Activated CD8-positive, alpha-beta memory T cell treated with anti-CD3 and anti-CD28 coated beads for 36 hours (primary cell): ENCODE measurements around the gene TNKS1BP1. TPM values are rescaled to one million over a fixed set of nuclear protein-coding genes. Genes with fewer than 3 reads are reported as not detected.

Source experiments
- CTCF ChIA-PET: fragments of 350-600 bp; sonication (Branson Sonifier 250); formaldehyde crosslinking; loops from one replicate; lab custom pipeline; 2021; ENCODE audit warnings: antibody characterized with exemption; lab: Charles Lee
- POLR2A ChIA-PET: fragments of 350-600 bp; sonication (Branson Sonifier 250); formaldehyde crosslinking; loops from one replicate; lab custom pipeline; 2021; ENCODE audit warnings: antibody characterized with exemption; lab: Charles Lee
- total RNA-seq, 2 experiments: library from RNA; stranded (reverse); gene quantifications; one replicate each; pipeline ENCODE4 v1.2.3, GENCODE V29; 2021

TNKS1BP1 gene
- total RNA-seq, 2 experiments from 2014 or later = 13.3 to 13.8 TPM

GRCh38 chr11:57320067-57320718, 4.6 kb downstream of the TNKS1BP1 start:
- ChIA-PET POLR2A (no interaction called here), CTCF (no interaction called here)

DNA sequence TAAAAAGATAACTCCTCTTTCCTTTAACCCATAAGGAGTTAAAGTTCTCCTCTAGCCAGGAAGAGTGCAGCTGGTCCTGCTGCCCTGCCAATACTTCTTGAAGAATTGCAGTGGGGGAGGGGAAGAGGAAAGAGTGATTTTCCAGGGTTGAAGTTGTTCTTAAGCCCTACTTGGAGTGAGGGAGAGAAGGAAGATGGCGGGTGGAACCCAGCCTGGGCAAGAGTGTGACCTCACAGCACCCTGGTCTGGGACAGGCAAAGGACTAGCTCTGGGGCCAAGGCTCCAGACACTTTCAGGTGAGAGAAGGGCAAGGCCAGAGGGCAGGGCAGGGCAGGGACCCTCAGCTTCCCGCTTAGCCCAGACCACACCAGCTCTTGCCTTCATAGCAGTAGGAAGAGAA, 6.6 kb downstream of the TNKS1BP1 start:
- CTCF ChIA-PET = no interaction called here
- POLR2A ChIA-PET = no interaction called here

GRCh38 chr11:57316017-57316416, 8.7 kb downstream of the TNKS1BP1 start:
- POLR2A ChIA-PET = no interaction called here

DNA sequence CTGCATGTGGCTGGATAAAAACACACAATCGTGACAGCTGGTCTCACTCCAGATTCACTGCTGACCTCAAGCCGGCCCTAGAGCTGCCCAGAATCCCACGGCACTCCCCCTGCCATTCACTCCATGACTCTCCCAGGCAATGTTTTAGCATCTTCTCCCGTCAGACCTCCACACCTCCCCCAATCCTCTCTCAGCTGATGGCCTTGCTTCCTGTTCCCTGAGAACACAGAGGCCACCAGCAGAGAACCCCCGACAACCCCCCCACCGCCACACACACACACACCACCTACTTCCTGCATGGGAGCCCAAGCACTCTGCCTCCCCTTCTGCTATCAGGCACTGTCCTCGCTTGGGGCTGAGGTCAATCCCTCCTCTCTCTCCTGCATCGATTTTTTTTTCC, 9.3 kb downstream of the TNKS1BP1 start:
- ChIA-PET POLR2A (no interaction called here), CTCF (no interaction called here)

More at GRCh38 chr11:57316017-57316416, 8.7 kb downstream of the TNKS1BP1 start:
- CTCF ChIA-PET = no interaction called here

DNA sequence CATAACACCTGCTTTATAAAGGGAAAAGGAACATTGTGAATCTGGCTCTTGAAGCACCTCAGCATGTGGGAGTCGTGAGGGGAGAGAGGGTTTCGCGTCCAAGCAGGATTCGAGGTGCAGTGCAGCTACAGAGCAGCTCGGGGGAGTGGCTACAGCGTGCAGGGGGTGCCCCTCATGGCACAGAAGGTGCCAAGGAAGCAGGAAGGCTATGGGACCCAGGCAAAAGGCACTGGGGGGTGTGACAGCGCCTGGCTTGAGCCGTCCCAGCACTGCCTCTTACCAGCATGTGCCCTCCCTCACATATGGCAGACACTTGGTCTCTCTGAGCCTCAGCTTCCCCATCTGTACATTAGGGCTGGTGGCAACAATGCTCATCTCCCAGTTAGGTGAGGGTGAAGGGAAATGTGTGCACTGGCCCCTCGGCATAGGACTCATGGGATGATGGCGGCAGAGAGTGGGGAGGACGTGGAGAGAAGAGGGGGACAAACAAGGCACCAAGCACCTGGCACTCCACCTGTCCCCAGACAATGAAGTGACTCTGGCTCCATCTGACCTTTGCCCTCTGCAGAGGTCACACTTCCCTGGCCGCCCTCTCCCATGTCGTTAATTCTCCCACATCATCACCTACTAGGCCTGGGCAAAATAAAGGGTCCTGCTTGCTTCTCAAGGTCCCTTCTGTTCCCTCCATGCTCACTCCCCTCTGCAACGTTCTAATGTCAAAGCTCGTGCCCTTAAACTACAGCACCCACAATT, 10.4 kb downstream of the TNKS1BP1 start:
- POLR2A ChIA-PET = no interaction called here

GRCh38 chr11:57313788-57314135, 11.0 kb downstream of the TNKS1BP1 start:
- ChIA-PET POLR2A (no interaction called here), CTCF (no interaction called here)

More for the DNA sequence above, 10.4 kb downstream of the TNKS1BP1 start:
- CTCF ChIA-PET = no interaction called here

GRCh38 chr11:57313071-57313787, 11.5 kb downstream of the TNKS1BP1 start:
- ChIA-PET CTCF (no interaction called here), POLR2A (no interaction called here)

GRCh38 chr11:57312511-57313021, 12.2 kb downstream of the TNKS1BP1 start:
- ChIA-PET CTCF (no interaction called here), POLR2A (no interaction called here)

- ChIA-PET POLR2A (no interaction called here), CTCF (no interaction called here)
Observed at GRCh38 chr11:57311109-57311936, 13.4 kb downstream of the TNKS1BP1 start.

DNA sequence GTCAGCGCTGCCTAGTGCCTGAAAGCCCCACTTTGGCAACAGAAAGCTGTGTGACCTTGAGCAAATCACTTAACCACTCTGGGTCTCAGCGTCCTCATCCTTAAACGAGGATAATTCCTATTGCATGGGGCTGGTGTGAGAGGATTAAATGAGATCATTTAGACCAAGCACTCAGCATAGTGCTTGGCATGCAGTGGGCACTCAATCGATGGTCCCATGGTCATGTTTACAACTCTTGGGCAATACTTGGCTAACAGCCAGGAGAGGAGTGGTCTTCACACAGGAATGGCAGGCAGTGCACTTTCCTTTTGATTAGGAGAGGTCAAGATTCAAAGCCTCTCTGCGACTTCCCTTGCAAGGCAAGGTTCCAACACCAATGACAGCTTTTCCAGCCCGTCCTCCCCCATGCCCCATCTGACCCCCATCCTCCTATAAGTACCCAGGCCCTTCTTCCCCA, 14.1 kb downstream of the TNKS1BP1 start:
- ChIA-PET POLR2A (no interaction called here), CTCF (no interaction called here)

DNA sequence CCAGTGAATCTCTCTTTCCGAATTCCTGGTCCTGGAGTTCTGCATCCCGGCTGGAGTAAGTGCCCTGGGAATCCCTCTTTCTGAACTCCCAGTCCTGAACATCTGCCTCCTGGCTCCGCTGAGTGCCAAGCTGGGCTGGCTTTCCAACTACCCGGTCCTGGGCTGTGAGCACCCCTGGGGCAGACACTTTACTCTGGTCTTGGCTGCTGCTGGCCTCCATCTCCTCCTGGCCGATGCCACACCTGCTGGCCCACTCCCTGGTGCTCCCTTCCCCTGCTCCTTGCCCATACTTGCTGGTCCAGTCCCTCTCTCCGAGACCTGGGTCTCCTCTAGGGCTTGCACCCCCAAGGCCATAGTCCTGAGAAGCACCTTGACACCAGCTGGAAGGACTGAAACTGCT, 14.7 kb downstream of the TNKS1BP1 start:
- POLR2A ChIA-PET = no interaction called here
- CTCF ChIA-PET = no interaction called here

DNA sequence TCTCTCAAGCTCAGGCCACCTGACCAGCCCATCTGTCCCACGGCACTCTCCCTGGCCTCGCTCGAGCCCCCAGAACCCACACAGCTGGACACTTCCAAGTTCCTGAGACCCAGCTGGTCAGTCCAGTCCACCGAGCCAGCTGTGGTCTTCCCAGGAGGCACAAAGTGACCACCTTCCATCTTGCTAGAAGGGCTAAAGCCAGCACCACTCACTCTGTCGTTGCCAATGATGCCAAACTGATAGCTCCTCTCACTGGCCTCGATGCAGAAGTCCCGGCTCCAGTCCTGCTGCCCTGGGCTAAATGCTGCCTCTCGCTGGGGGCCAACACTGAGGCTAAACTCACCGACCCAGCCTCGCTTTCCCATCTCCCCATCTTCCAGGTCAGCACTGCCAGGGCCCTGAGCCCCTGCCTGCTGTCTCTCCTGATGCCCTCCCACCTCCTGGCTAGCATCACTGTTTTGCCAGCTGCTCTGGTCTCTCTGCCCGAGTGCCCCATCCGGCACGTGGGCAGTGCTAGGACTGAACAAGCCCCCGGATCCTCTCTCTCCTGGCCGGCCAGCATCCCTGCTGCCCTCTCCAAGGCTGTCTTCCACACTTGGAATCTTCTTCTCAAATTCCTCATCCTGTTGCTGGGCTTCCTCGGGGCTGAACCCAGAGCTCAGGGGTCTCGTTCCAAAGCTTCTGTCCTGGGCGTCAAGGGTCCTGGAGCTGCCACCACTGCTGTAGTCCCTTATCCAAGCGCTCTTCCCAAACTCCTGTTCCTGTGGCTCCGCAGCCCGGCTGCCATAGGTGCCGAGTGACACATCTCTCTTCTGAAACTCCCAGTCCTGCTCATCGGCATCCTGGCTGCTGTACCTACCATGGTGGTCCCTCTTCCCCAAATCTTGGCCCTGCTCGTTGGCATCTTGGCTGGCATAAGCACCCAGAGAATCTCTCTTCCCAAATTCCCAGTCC, 15.4 kb downstream of the TNKS1BP1 start:
- CTCF ChIA-PET = no interaction called here
- POLR2A ChIA-PET = no interaction called here

GRCh38 chr11:57308426-57309060, 16.2 kb downstream of the TNKS1BP1 start:
- POLR2A ChIA-PET = no interaction called here
- CTCF ChIA-PET = no interaction called here

GRCh38 chr11:57307666-57308270, 17.0 kb downstream of the TNKS1BP1 start:
- ChIA-PET POLR2A (no interaction called here), CTCF (no interaction called here)

- POLR2A ChIA-PET = no interaction called here
- CTCF ChIA-PET = interaction anchor here (0.5 kb wide), 1 partner anchor 268 kb away, joined by 4 read pairs; no protein-coding TSS in a partner anchor
Observed at GRCh38 chr11:57306940-57307565, 17.7 kb downstream of the TNKS1BP1 start.

DNA sequence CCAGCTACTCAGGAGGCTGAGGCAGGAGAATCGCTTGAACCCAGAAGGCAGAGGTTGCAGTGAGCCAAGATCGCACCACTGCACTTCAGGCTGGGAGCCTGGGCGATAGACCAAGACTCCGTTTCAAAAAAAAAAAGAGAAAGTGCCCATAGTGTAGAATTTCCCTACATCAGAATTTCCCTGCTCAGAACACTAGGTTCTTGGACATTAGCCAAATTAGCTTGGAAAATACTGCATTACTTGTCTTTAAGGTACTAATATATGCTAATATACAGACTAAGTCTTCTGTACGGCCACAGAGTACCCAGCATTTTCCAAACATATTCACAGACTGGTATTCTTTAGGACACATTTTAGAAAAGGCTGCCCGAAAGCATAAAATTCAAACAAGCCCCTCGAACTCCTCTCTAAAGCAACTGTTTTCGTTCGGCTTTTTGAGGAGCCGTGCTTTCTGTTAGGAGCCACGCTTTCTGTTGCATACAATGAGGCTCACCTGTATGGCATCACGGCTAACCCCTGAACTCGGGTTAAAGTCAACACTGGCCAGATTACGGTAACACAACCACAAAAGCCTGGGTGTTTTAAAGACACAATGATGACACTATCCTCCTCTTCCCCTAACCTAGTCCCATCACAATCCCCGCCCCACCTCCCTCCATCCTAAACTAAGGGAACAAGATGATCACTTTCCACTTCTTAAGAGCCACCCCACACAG, 18.4 kb downstream of the TNKS1BP1 start:
- CTCF ChIA-PET = interaction anchor here (0.5 kb wide), 1 partner anchor 269 kb away, joined by 4 read pairs; no protein-coding TSS in a partner anchor

More for the DNA sequence above, 18.4 kb downstream of the TNKS1BP1 start:
- POLR2A ChIA-PET = no interaction called here
